HK-2 (cell line): ENCODE measurements around the gene RTL3.
"Not testable (repeated sequence)": the region's sequence is repeated elsewhere in the genome, so short reads cannot be mapped to it uniquely, and the experiment has no call there.

Experiments
- DNase-seq: peaks from one replicate; pipeline ENCODE4 v3.0.0-alpha.2; 2018; ENCODE audit not compliant: unreplicated experiment

Gene RTL3

GRCh38 chrX:78658845-78659744, at the start of gene RTL3:
Gene RTL3 (minus strand): TSS chrX:78659328. CDS start chrX:78658420, 908 bp downstream.
- no peak for DNase-seq

GRCh38 chrX:78708816-78709215, 49.7 kb upstream of the RTL3 start:
- DNase-seq, result no peak

- peak; percentile 13 for DNase-seq
Observed at GRCh38 chrX:78708262-78708661, 49.1 kb upstream of the RTL3 start.

- no peak for DNase-seq
Observed at GRCh38 chrX:78706071-78706470, 46.9 kb upstream of the RTL3 start.

- DNase-seq, result no peak
Observed at GRCh38 chrX:78693536-78693935, 34.4 kb upstream of the RTL3 start.

GRCh38 chrX:78693012-78693411, 33.9 kb upstream of the RTL3 start:
- no peak for DNase-seq

- DNase-seq, result no peak
Observed at GRCh38 chrX:78687586-78687985, 28.5 kb upstream of the RTL3 start.

GRCh38 chrX:78673246-78673645, 14.1 kb upstream of the RTL3 start:
- DNase-seq, result no peak

- no peak for DNase-seq
Observed at GRCh38 chrX:78665342-78665741, 6.2 kb upstream of the RTL3 start.

- DNase-seq, result no peak
Observed at GRCh38 chrX:78661836-78662235, 2.7 kb upstream of the RTL3 start.

- DNase-seq, result no peak
Observed at GRCh38 chrX:78659955-78660354, 827 bp upstream of the RTL3 start.

GRCh38 chrX:78658414-78658813, 714 bp downstream of the RTL3 start:
- no peak for DNase-seq

- DNase-seq, result no peak
Observed at GRCh38 chrX:78655642-78656041, 3.5 kb downstream of the RTL3 start.

- peak; percentile 46 for DNase-seq
Observed at GRCh38 chrX:78653118-78653822, 5.9 kb downstream of the RTL3 start.

- no peak for DNase-seq
Observed at GRCh38 chrX:78650906-78651437, 8.2 kb downstream of the RTL3 start.

- no peak for DNase-seq
Observed at GRCh38 chrX:78643874-78644273, 15.3 kb downstream of the RTL3 start.

- no peak for DNase-seq
Observed at GRCh38 chrX:78643096-78643495, 16.0 kb downstream of the RTL3 start.

GRCh38 chrX:78636096-78636495, 23.0 kb downstream of the RTL3 start:
- not testable (repeated sequence) for DNase-seq

GRCh38 chrX:78624962-78625909, 33.9 kb downstream of the RTL3 start:
- no peak for DNase-seq

GRCh38 chrX:78624426-78624825, 34.7 kb downstream of the RTL3 start:
- DNase-seq, result no peak

GRCh38 chrX:78622831-78623230, 36.3 kb downstream of the RTL3 start:
- DNase-seq, result no peak

GRCh38 chrX:78619834-78620233, 39.3 kb downstream of the RTL3 start:
- DNase-seq, result no peak
